ENCODE results near the gene SLC30A3.
"Not testable (repeated sequence)": the region's sequence is repeated elsewhere in the genome, so short reads cannot be mapped to it uniquely, and the experiment has no call there.

The SLC30A3 gene

GRCh38 chr2:27306573-27307286 lies 43.9 kb upstream of the SLC30A3 start:
- DNase-seq (ENCODE audit: low read depth): no peak
- TF ChIP-seq CTCF (IDR thresholded peaks at IDR 0.05; ENCODE audit: insufficient read depth, low read depth, low read length, missing control alignments): no peak
- H3K4me3 ChIP-seq (ENCODE audit: low read depth, low read length): peak overlapping the region; percentile 17

DNA sequence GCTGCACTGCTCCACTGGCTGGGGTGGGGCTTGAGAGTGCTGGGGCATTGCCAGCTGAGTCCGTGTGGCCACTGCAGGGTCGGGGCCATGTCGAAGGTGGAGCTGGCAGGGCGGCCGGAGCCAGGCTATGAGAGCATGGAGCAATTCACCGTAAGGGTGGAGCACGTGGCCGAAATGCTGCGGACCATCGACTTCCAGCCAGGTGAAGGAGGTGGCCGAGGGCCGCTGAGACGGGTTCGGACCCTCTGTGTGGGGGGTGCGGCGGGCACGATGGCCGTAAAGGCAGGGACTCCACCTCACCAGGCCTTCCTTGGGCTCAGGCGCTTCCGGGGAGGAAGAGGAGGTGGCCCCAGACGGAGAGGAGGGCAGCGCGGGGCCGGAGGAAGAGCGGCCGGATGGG lies 43.3 kb upstream of the SLC30A3 start:
- no peak overlapping the region; the same call in 1 of the 2 replicates for H3K4me3 ChIP-seq (ENCODE audit: low read depth, low read length)
- peak; percentile 19 for DNase-seq (ENCODE audit: low read depth)
- no peak for TF ChIP-seq CTCF (IDR thresholded peaks at IDR 0.05; ENCODE audit: insufficient read depth, low read depth, low read length, missing control alignments)

DNA sequence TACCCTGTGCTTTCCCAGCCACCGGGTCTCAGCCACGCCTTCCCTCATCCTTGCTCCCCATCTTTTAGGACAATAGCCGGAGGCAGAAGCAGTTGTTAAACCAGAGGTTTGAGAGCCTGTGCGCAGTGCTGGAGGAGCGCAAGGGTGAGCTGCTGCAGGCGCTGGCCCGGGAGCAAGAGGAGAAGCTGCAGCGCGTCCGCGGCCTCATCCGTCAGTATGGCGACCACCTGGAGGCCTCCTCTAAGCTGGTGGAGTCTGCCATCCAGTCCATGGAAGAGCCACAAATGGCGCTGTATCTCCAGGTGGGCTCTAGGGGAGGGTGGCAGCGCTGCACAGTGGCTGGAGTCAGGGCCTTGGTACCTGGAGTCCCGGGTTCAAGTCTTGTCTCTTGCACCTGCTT lies 42.7 kb upstream of the SLC30A3 start:
- DNase-seq (ENCODE audit: low read depth): no peak
- no peak for TF ChIP-seq CTCF (IDR thresholded peaks at IDR 0.05; ENCODE audit: insufficient read depth, low read depth, low read length, missing control alignments)
- no peak overlapping the region for H3K4me3 ChIP-seq (ENCODE audit: low read depth, low read length)

DNA sequence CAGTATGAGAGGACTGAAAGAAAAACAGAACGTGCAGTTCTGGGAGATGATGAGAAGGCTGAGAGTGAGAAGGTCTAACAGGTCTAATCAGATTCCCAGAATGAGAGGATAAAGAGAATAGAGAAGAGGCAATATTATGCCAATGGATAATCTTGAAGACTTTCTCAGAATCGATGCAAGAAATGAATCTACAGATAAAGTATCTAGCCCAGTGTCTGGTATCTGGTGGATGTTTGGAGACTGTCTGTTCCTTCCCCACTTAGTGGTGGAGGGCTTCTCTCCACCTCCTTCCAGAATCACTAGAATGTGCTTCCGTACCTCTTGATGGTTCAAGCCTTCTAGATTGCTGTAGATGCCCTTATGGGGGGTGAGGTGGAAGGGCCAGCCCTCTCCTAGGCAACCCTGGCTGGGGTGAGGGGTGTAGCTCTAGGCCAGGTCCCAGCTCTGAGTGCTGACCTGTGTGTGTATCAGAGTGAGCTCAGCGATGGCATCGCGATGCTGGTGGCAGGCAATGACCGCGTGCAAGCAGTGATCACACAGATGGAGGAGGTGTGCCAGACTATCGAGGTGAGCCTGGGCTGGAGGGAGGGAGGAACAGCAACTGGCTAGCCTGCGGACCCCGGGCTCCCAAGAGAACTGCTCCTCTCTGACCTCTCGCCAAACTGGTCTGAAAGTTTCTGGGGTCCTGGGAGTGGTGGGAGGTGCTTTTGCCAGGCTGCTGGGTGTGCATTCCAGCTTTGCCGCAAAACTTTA lies 41.8 kb upstream of the SLC30A3 start:
- TF ChIP-seq CTCF (IDR thresholded peaks at IDR 0.05; ENCODE audit: insufficient read depth, low read depth, low read length, missing control alignments): no peak
- no peak for DNase-seq (ENCODE audit: low read depth)
- no peak overlapping the region for H3K4me3 ChIP-seq (ENCODE audit: low read depth, low read length)

DNA sequence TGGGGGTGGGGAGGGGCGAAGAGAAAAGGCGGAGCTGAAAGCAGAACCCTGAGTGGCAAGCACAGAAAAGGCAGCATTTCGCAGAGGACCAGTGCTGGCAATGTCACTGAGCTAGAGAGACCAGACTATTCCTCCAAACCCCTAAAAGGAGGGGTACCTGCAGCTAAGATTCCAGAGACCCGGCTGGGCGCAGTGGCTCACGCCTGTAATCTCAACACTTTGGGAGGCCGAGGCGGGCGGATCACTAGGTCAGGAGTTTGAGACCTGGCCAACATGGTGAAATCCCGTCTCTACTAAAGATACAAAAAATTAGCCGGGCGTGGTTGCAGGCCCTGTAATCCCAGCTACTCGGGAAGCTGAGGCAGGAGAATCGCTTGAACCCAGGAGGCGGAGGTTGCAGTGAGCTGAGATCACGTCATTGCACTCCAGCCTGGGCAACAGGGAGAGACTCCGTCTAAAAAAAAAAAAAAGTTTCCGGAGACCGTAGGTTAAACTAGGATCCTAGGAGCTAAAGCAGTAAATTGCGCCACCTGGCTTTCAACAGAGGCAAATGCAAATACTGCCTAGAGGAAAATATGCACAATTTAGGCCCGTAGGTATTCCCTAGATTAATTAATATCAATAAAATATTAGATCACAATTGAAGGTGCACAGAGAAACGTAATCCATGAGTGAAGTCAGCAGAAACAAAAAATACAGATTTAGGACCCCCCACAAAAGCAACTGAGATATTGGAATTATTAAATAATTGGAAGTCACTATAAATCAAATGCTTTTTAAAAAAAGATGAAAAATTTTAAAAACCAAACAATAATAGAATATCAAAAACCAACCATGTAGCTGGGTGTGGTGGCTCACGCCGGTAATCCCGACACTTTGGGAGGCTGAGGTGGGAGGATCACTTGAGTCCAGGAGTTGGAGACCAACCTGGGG lies 40.5 kb upstream of the SLC30A3 start:
- DNase-seq (ENCODE audit: low read depth): peak; percentile 67
- no peak overlapping the region for H3K4me3 ChIP-seq (ENCODE audit: low read depth, low read length)
- peak; percentile 78 for TF ChIP-seq CTCF (IDR thresholded peaks at IDR 0.05; ENCODE audit: insufficient read depth, low read depth, low read length, missing control alignments)

- not testable (repeated sequence) for H3K4me3 ChIP-seq (ENCODE audit: low read depth, low read length); DNase-seq (ENCODE audit: low read depth)
These were observed 37.8 kb upstream of the SLC30A3 start for GRCh38 chr2:27300606-27301005.
